Measurements from ENCODE around the gene PDCD2.

- TF ChIP-seq CTCF (IDR thresholded peaks at IDR 0.05) (no peak), EZH2 (IDR thresholded peaks at IDR 0.05; ENCODE audit: borderline replicate concordance, insufficient read depth, low read depth, low read length, poor library complexity, severe bottlenecking) (no peak)
Measured at GRCh38 chr6:170552765-170553533, 31.5 kb downstream of the PDCD2 start, which contains the start of gene PSMB1.
